NCI-H2107 (cell line): ENCODE results near the gene SPRR2D.
"Not testable (repeated sequence)": the region's sequence is repeated elsewhere in the genome, so short reads cannot be mapped to it uniquely, and the experiment has no call there.

Experiments used
- DNase-seq: peaks from one replicate; lab custom pipeline; 2025; lab: John Stamatoyannopoulos, UW

The SPRR2D gene

DNA sequence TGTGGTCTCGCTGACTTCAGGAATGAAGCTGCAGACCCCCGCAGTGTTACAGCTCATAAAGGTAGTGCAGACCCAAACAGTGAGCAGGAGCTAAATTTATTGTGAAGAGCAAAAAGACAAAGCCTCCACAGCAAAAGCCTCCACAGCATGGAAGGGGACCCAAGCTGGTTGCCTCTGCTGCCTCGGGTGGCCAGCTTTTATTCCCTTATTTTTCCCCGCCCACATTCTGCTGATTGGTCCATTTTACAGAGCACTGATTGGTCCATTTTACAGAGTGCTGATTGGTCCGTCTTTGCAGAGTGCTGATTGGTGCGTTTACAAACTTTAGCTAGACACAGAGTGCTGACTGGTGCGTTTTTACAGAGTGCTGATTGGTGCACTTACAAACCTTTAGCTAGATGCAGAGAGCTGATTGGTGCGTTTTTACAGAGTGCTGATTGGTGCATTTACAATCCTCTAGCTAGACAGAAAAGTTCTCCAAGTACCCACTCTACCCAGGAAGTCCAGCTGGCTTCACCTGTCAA lies 29.6 kb downstream of the SPRR2D start:
- not testable (repeated sequence) for DNase-seq

DNA sequence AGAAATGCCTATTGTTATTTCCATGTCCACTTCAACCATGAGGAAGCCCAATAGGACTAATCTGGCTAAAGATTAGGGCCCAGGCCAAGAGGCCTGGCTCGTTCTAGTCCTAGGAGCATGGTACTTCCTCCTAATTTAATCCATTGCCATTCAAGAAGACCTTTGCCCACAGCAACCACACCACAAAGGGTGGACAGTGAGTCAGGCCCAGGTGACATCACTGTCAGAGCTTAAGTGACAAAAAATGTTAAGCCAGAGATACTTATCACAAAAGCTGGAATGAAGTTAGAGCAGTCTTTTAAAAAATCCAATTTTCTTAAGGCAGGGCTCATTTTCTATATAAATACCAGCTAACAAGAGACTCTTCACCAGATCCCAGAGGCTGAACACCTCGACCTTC lies 39.5 kb downstream of the SPRR2D start, which contains the start of gene SPRR3:
TSS of gene SPRR3 (plus strand) at position 368 of the 400 bp plus-strand sequence. CDS start 1,272 bp downstream, outside the sequence.
- DNase-seq: no peak

DNA sequence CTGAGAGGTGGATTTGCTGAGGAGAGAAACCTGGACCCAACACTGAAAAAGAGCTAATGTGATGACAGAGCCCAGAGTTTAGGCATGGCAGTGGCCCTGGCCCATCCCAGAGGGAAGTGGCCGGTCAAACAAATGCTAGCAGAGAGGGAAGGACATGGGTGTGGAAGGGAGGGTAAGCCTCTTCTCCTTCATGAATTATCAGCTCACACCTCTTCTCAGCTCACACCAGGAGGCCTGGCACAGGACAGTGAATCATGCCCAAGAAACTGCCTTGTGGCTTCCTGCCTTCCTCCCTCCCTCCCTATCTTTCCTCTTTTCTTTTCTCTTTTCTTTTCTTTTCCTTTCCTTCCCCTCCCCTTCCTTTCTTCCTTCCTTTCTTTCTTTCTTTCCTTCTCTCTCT lies 40.6 kb downstream of the SPRR2D start:
- no peak for DNase-seq

DNA sequence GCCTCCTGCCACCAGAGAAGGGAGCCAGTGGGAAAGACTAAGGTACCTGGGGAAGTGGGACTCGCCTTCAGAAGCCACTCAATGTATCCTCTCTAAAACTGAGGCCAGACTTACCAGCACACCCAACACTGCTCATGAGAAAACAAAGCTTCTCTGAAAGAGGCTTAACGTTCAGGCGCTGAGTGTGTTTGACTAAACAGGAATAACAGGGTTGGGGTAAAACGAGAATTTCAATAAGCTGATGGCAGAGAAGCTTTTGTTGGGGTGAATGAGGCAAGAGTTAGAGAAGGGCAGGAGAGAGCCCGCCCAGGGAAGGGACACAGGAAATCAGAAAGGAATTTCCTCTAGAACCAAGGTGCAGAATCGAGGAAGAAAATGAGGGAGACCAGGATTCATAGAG lies 41.1 kb downstream of the SPRR2D start:
- no peak for DNase-seq

DNA sequence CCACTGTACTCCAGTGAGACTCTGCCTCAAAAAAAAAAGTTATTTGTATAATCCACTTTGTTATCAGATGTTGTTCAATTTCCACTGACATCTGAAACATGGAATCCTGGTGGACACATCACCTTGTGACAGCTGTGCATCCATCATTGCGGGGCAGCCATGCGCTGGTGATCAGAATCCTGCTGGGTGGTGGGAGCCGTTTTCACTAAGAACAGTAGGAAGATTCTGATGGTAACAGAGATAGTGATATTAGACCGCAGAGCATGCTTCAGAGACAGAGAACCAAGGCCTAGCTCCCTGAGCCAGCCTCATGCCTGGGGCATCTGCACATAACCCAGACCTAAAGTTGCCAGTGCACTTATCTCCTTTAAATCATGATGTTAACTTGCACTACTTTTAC lies 42.4 kb downstream of the SPRR2D start:
- DNase-seq: no peak

DNA sequence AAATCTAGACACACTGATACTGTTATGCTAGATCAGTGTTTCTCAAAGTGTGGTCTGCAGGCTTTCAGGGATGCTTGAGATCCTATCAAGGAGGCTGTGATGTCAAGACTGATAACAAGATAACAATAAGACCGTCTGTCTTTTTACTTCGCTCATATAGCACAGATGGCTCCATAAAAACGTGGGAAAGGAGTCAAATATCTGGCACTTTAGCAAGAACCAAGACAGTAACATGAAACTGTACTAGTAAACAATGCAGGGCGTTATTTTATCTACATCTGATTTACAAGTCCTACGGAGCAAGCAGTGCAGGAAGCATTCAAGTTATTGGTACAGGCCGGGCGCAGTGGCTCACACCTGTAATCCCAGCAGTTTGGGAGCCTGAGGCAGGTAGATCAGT lies 43.0 kb downstream of the SPRR2D start:
- no peak for DNase-seq

DNA sequence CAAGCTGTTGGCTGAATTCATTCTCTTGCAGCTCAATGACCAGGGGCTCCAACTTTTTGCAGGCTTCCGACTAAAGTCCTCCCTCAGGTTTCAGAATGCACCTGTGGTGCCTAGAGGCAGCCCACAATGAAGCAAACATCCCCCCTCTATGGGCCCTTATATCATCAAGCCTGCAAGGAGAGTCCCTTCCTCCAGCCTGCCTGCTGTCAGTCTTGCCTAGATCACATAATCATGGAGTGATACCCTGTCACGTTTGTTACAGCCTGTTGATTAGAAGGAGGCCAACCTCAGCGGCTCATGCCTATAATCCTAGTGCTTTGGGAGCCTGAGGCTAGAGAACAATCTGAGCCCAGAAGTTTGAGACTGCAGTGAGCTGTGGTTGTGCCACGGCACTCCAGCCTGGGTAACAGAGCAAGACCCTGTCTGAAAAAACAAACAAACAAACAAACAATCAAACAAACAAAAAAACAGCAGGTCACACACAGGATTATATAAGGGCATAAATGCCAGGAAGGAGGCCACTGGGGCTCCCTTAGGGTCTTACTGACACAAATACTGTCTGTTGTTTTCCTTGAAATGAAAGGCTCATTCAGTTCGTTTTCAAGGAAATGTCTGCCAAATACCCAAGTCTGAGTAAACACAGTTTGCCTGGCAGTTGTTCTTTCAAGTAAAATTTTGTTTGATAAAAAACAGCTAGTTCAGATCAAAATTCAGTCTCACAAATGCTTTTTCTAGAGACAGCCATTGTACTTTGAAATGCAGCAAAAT lies 44.1 kb downstream of the SPRR2D start:
- no peak for DNase-seq

DNA sequence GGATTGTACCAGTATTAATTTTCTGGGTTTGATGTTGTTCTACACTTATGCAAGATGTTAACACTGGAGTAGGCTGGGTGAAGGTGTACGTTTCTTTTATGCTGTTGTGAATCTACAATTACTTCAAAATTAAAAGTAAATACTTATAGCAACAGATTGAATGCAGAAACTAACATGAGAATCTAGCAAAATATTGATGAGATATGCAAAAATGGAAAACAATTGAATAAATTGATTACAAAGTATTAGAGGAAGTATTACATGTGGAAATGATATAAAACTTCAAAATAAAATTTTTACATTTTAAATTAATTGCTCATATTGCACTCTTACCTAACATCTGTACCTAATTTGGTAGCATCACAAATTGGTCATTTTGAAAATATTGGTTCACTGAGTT lies 45.1 kb downstream of the SPRR2D start:
- DNase-seq: no peak

DNA sequence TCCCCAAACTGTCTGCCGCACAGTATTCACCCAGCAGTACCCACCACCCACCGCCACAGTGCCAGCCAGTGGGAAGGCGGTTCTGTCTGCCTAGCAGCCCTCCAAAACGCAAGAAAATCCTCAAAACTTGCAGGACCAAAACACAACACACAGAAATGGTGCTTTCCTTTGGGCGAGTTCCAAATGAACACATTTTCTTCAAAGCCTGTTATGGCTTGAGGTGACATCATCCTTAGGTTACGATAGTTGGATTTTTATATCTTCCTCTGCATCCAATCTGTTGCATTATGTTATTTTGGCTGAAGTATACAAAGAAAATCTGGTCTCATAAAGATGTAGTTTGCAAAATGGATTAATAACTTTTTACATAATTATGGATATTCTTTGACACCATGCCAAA lies 47.7 kb downstream of the SPRR2D start:
- DNase-seq: no peak
